K562 (cell line): Measurements from ENCODE around the gene MKS1.

Source experiments
- BCLAF1 ChIP-seq, 2 experiments: fragments of 450-650 bp in 1 of 2; IDR thresholded peaks; 2 replicates each; pipeline ENCODE4 v1.6.1; 2011 to 2017; ENCODE audit warnings: low read depth in 2 of 2, antibody characterized with exemption in 1 of 2, borderline replicate concordance in 1 of 2, low read length in 1 of 2, mild to moderate bottlenecking in 1 of 2, mixed read lengths in 1 of 2; ENCODE audit not compliant: control insufficient read depth in 1 of 2
- CTCF ChIP-seq, 3 experiments: IDR thresholded peaks in 2 of 3; conservative IDR thresholded peaks in 1 of 3; 2 replicates each; pipeline ENCODE4 v1.5.1; 2011 to 2012; ENCODE audit warnings: low read length in 3 of 3, mild to moderate bottlenecking in 3 of 3, control low read depth in 2 of 3, improper control_type of control experiment in 1 of 3, inconsistent platforms in 1 of 3, low read depth in 1 of 3, mixed read lengths in 1 of 3, moderate library complexity in 1 of 3; ENCODE audit not compliant: insufficient read depth in 2 of 3
- ESRRA ChIP-seq: fragments of 450-650 bp; IDR thresholded peaks from 2 replicates; pipeline ENCODE4 v1.6.1; 2014; ENCODE audit warnings: low read depth, mild to moderate bottlenecking, moderate library complexity, borderline replicate concordance
- RBM22 ChIP-seq: fragments of 200-400 bp; formaldehyde crosslinking; IDR thresholded peaks from 2 replicates; pipeline ENCODE4 v1.6.1; 2018; ENCODE audit warnings: low read length, low read depth; ENCODE audit not compliant: poor library complexity, severe bottlenecking
- SMC3 ChIP-seq: conservative IDR thresholded peaks from 2 replicates; pipeline ENCODE4 v1.6.1; 2011; ENCODE audit warnings: low read depth, low read length, improper control_type of control experiment; ENCODE audit not compliant: insufficient read depth
- U2AF1 ChIP-seq: fragments of 200-400 bp; formaldehyde crosslinking; optimal IDR thresholded peaks from 2 replicates; pipeline ENCODE3; 2017; ENCODE audit warnings: mild to moderate bottlenecking, low read depth, low read length, moderate library complexity
- ZFX ChIP-seq: sonication (generic); formaldehyde crosslinking; IDR thresholded peaks from 2 replicates; pipeline ENCODE4 v1.8.0; 2022; ENCODE audit warnings: mild to moderate bottlenecking, missing genetic modification reagents, moderate library complexity
- ZNF239 ChIP-seq: fragments of 250-450 bp; sonication (Bioruptor Pico); IDR thresholded peaks from 2 replicates; pipeline ENCODE4 v1.4.0; 2020; ENCODE audit warnings: mild to moderate bottlenecking
- ZNF253 ChIP-seq: fragments of 250-450 bp; sonication (Bioruptor Pico); conservative IDR thresholded peaks from 2 replicates; pipeline ENCODE4 v1.6.1; 2021; ENCODE audit warnings: mild to moderate bottlenecking
- ZNF3 ChIP-seq: fragments of 250-450 bp; sonication (Bioruptor Pico); IDR thresholded peaks from 2 replicates; pipeline ENCODE4 v1.5.0; 2021; ENCODE audit warnings: mild to moderate bottlenecking, moderate library complexity

GRCh38 chr17:58245428-58246103 lies 26.5 kb upstream of the MKS1 start:
- TF ChIP-seq ZNF253 (CRISPR knock-in tag) = no peak
- TF ChIP-seq ZNF239 (CRISPR knock-in tag) = no peak
- TF ChIP-seq CTCF (IDR thresholded peaks at IDR 0.05 in 2 of 3, conservative IDR thresholded peaks at IDR 0.05 in 1 of 3; ENCODE audit: insufficient read depth in 2 of 3, low read depth in 1 of 3, low read length in 3 of 3) = no peak
- TF ChIP-seq BCLAF1 (IDR thresholded peaks at IDR 0.05; ENCODE audit: borderline replicate concordance in 1 of 2, control insufficient read depth in 1 of 2, low read depth in 2 of 2, low read length in 1 of 2) = no peak
- TF ChIP-seq RBM22 = no peak
- no peak for TF ChIP-seq U2AF1
- TF ChIP-seq ZFX (CRISPR knock-in tag) = no peak
- no peak for TF ChIP-seq SMC3
- no peak for TF ChIP-seq ZNF3 (CRISPR knock-in tag)
- no peak for TF ChIP-seq ESRRA
